ENCODE results near the gene DOK6.

Gene DOK6

GRCh38 chr18:69804776-69805501, 404.3 kb downstream of the DOK6 start:
- Histone ChIP-seq H4K8ac (ENCODE audit: low read depth, low read length) (no peak overlapping the region), H3K4me3 (ENCODE audit: low read length in 2 of 2) (no peak overlapping the region), H2BK12ac (ENCODE audit: low read length) (no peak overlapping the region), H3K9ac (ENCODE audit: low read depth, low read length, poor library complexity) (no peak overlapping the region), H3K36me3 (replicated peaks in 1 of 2; ENCODE audit: control insufficient read depth in 2 of 2, insufficient read depth in 2 of 2, low read length in 2 of 2) (no peaks in the 10 kb centered on the region), H3K23ac (ENCODE audit: low read depth, low read length, poor library complexity) (no peak overlapping the region), H3K9me3 (replicated peaks in 1 of 2; ENCODE audit: control insufficient read depth in 2 of 2, insufficient read depth in 1 of 2, low read depth in 1 of 2, low read length in 2 of 2) (no peaks in the 10 kb centered on the region), H3K14ac (ENCODE audit: low read length) (no peak overlapping the region), H2BK15ac (ENCODE audit: low read length) (no peak overlapping the region), H2BK120ac (ENCODE audit: low read depth, low read length) (no peak overlapping the region), H2BK5ac (ENCODE audit: low read length) (no peak overlapping the region), H4K91ac (ENCODE audit: low read depth, low read length, poor library complexity) (no peak overlapping the region), H3K27ac (replicated peaks; ENCODE audit: low read length) (no peak overlapping the region), H2AFZ (ENCODE audit: low read length) (no peak overlapping the region), H2AK5ac (ENCODE audit: low read depth, low read length) (no peak overlapping the region), H3K4me2 (ENCODE audit: insufficient read depth, low read length, poor library complexity, severe bottlenecking) (no peak overlapping the region), H3K18ac (ENCODE audit: low read length) (no peak overlapping the region), H3K4ac (ENCODE audit: low read length) (no peak overlapping the region), H3K4me1 (ENCODE audit: control insufficient read depth in 2 of 2, insufficient read depth in 1 of 2, low read depth in 1 of 2, low read length in 2 of 2) (no peaks in the 10 kb centered on the region), H3K79me1 (ENCODE audit: low read depth, low read length) (no peaks in the 10 kb centered on the region), H3K27me3 (ENCODE audit: control insufficient read depth in 3 of 3, insufficient read depth in 3 of 3, low read depth in 1 of 3, low read length in 3 of 3) (no peaks in the 10 kb centered on the region)
- DNase-seq (ENCODE audit: low spot score): no peak
- no CpG with 5 or more reads among the region's 5 CpGs for WGBS, 2 donors (ENCODE audit: extremely low coverage in 2 of 2, insufficient read length in 2 of 2, insufficient replicate concordance in 1 of 2)

- no peak overlapping the region for H3K4me3 ChIP-seq (ENCODE audit: low read length in 2 of 2)
- no peaks in the 10 kb centered on the region for H3K27me3 ChIP-seq (ENCODE audit: control insufficient read depth in 3 of 3, insufficient read depth in 3 of 3, low read depth in 1 of 3, low read length in 3 of 3)
- H4K8ac ChIP-seq (ENCODE audit: low read depth, low read length): no peak overlapping the region
- H2BK15ac ChIP-seq (ENCODE audit: low read length): no peak overlapping the region
- DNase-seq (ENCODE audit: low spot score): no peak
- no peaks in the 10 kb centered on the region for H3K4me1 ChIP-seq (ENCODE audit: control insufficient read depth in 2 of 2, insufficient read depth in 1 of 2, low read depth in 1 of 2, low read length in 2 of 2)
- no peak overlapping the region for H2AFZ ChIP-seq (ENCODE audit: low read length)
- H3K36me3 ChIP-seq (replicated peaks in 1 of 2; ENCODE audit: control insufficient read depth in 2 of 2, insufficient read depth in 2 of 2, low read length in 2 of 2): no peaks in the 10 kb centered on the region
- no peaks in the 10 kb centered on the region for H3K9me3 ChIP-seq (replicated peaks in 1 of 2; ENCODE audit: control insufficient read depth in 2 of 2, insufficient read depth in 1 of 2, low read depth in 1 of 2, low read length in 2 of 2)
- no peak overlapping the region for H2AK5ac ChIP-seq (ENCODE audit: low read depth, low read length)
- no peak overlapping the region for H3K27ac ChIP-seq (replicated peaks; ENCODE audit: low read length)
- H2BK12ac ChIP-seq (ENCODE audit: low read length): no peak overlapping the region
- WGBS, 2 donors (ENCODE audit: extremely low coverage in 2 of 2, insufficient read length in 2 of 2, insufficient replicate concordance in 1 of 2): no CpG with 5 or more reads among the region's 2 CpGs
- no peak overlapping the region for H4K91ac ChIP-seq (ENCODE audit: low read depth, low read length, poor library complexity)
- no peaks in the 10 kb centered on the region for H3K79me1 ChIP-seq (ENCODE audit: low read depth, low read length)
- no peak overlapping the region for H2BK5ac ChIP-seq (ENCODE audit: low read length)
- no peak overlapping the region for H2BK120ac ChIP-seq (ENCODE audit: low read depth, low read length)
- H3K18ac ChIP-seq (ENCODE audit: low read length): no peak overlapping the region
- H3K4ac ChIP-seq (ENCODE audit: low read length): no peak overlapping the region
- H3K14ac ChIP-seq (ENCODE audit: low read length): no peak overlapping the region
- no peak overlapping the region for H3K9ac ChIP-seq (ENCODE audit: low read depth, low read length, poor library complexity)
- H3K4me2 ChIP-seq (ENCODE audit: insufficient read depth, low read length, poor library complexity, severe bottlenecking): no peak overlapping the region
- no peak overlapping the region for H3K23ac ChIP-seq (ENCODE audit: low read depth, low read length, poor library complexity)
Observed at GRCh38 chr18:69808399-69808798, 407.7 kb downstream of the DOK6 start.

- no peaks in the 10 kb centered on the region for H3K79me1 ChIP-seq (ENCODE audit: low read depth, low read length)
- WGBS, 2 donors (ENCODE audit: extremely low coverage in 2 of 2, insufficient read length in 2 of 2, insufficient replicate concordance in 1 of 2): no CpG with 5 or more reads among the region's 1 CpG
- no peak overlapping the region for H2AK5ac ChIP-seq (ENCODE audit: low read depth, low read length)
- H3K27me3 ChIP-seq (ENCODE audit: control insufficient read depth in 3 of 3, insufficient read depth in 3 of 3, low read depth in 1 of 3, low read length in 3 of 3): no peaks in the 10 kb centered on the region
- H3K18ac ChIP-seq (ENCODE audit: low read length): no peak overlapping the region
- H3K9ac ChIP-seq (ENCODE audit: low read depth, low read length, poor library complexity): no peak overlapping the region
- no peak overlapping the region for H2BK15ac ChIP-seq (ENCODE audit: low read length)
- H2BK12ac ChIP-seq (ENCODE audit: low read length): no peak overlapping the region
- no peak overlapping the region for H4K91ac ChIP-seq (ENCODE audit: low read depth, low read length, poor library complexity)
- H2AFZ ChIP-seq (ENCODE audit: low read length): no peak overlapping the region
- no peak overlapping the region for H3K23ac ChIP-seq (ENCODE audit: low read depth, low read length, poor library complexity)
- H3K4ac ChIP-seq (ENCODE audit: low read length): no peak overlapping the region
- no peak overlapping the region for H3K4me2 ChIP-seq (ENCODE audit: insufficient read depth, low read length, poor library complexity, severe bottlenecking)
- H3K9me3 ChIP-seq (replicated peaks in 1 of 2; ENCODE audit: control insufficient read depth in 2 of 2, insufficient read depth in 1 of 2, low read depth in 1 of 2, low read length in 2 of 2): peaks cover 0 to 3% of the 10 kb centered on the region in 2 donors
- no peak overlapping the region for H2BK120ac ChIP-seq (ENCODE audit: low read depth, low read length)
- no peaks in the 10 kb centered on the region for H3K4me1 ChIP-seq (ENCODE audit: control insufficient read depth in 2 of 2, insufficient read depth in 1 of 2, low read depth in 1 of 2, low read length in 2 of 2)
- DNase-seq (ENCODE audit: low spot score): no peak
- no peaks in the 10 kb centered on the region for H3K36me3 ChIP-seq (replicated peaks in 1 of 2; ENCODE audit: control insufficient read depth in 2 of 2, insufficient read depth in 2 of 2, low read length in 2 of 2)
- no peak overlapping the region for H3K4me3 ChIP-seq (ENCODE audit: low read length in 2 of 2)
- H4K8ac ChIP-seq (ENCODE audit: low read depth, low read length): no peak overlapping the region
- H3K27ac ChIP-seq (replicated peaks; ENCODE audit: low read length): no peak overlapping the region
- H3K14ac ChIP-seq (ENCODE audit: low read length): no peak overlapping the region
- no peak overlapping the region for H2BK5ac ChIP-seq (ENCODE audit: low read length)
Observed at GRCh38 chr18:69813559-69813958, 412.9 kb downstream of the DOK6 start.

GRCh38 chr18:69814861-69815385, 414.2 kb downstream of the DOK6 start:
- H3K36me3 ChIP-seq (replicated peaks in 1 of 2; ENCODE audit: control insufficient read depth in 2 of 2, insufficient read depth in 2 of 2, low read length in 2 of 2): no peaks in the 10 kb centered on the region
- H2BK120ac ChIP-seq (ENCODE audit: low read depth, low read length): no peak overlapping the region
- no peak overlapping the region for H4K91ac ChIP-seq (ENCODE audit: low read depth, low read length, poor library complexity)
- H3K4me3 ChIP-seq (ENCODE audit: low read length in 2 of 2): no peak overlapping the region
- H3K4me1 ChIP-seq (ENCODE audit: control insufficient read depth in 2 of 2, insufficient read depth in 1 of 2, low read depth in 1 of 2, low read length in 2 of 2): no peaks in the 10 kb centered on the region
- H3K4me2 ChIP-seq (ENCODE audit: insufficient read depth, low read length, poor library complexity, severe bottlenecking): no peak overlapping the region
- H3K79me1 ChIP-seq (ENCODE audit: low read depth, low read length): no peaks in the 10 kb centered on the region
- H3K9me3 ChIP-seq (replicated peaks in 1 of 2; ENCODE audit: control insufficient read depth in 2 of 2, insufficient read depth in 1 of 2, low read depth in 1 of 2, low read length in 2 of 2): peaks cover 0 to 3% of the 10 kb centered on the region in 2 donors
- no peak overlapping the region for H3K18ac ChIP-seq (ENCODE audit: low read length)
- no peak overlapping the region for H3K9ac ChIP-seq (ENCODE audit: low read depth, low read length, poor library complexity)
- no peak overlapping the region for H2AFZ ChIP-seq (ENCODE audit: low read length)
- H3K14ac ChIP-seq (ENCODE audit: low read length): no peak overlapping the region
- H3K27ac ChIP-seq (replicated peaks; ENCODE audit: low read length): no peak overlapping the region
- WGBS, 2 donors (ENCODE audit: extremely low coverage in 2 of 2, insufficient read length in 2 of 2, insufficient replicate concordance in 1 of 2): no CpG with 5 or more reads among the region's 4 CpGs
- no peak overlapping the region for H4K8ac ChIP-seq (ENCODE audit: low read depth, low read length)
- no peak overlapping the region for H3K23ac ChIP-seq (ENCODE audit: low read depth, low read length, poor library complexity)
- DNase-seq (ENCODE audit: low spot score): no peak
- no peak overlapping the region for H2BK12ac ChIP-seq (ENCODE audit: low read length)
- no peaks in the 10 kb centered on the region for H3K27me3 ChIP-seq (ENCODE audit: control insufficient read depth in 3 of 3, insufficient read depth in 3 of 3, low read depth in 1 of 3, low read length in 3 of 3)
- H2AK5ac ChIP-seq (ENCODE audit: low read depth, low read length): no peak overlapping the region
- no peak overlapping the region for H3K4ac ChIP-seq (ENCODE audit: low read length)
- H2BK5ac ChIP-seq (ENCODE audit: low read length): no peak overlapping the region
- no peak overlapping the region for H2BK15ac ChIP-seq (ENCODE audit: low read length)
